Mesenchymal stem cell (in vitro differentiated cells and primary cell): ENCODE results near the gene SUGP1.
"Not testable (repeated sequence)": the region's sequence is repeated elsewhere in the genome, so short reads cannot be mapped to it uniquely, and the experiment has no call there.

Source experiments
- DNase-seq: peaks from one replicate; pipeline ENCODE4 v3.0.0-alpha.2; 2013
- H2AFZ ChIP-seq: one replicate; pipeline ENCODE4 v1.6.1; 2013; ENCODE audit warnings: low read depth, mild to moderate bottlenecking, control low read depth, inconsistent platforms, low read length, moderate library complexity
- H2AK5ac ChIP-seq: 2 replicates; pipeline ENCODE4 v1.6.1; 2013; ENCODE audit warnings: low read length, moderate library complexity, mild to moderate bottlenecking, inconsistent platforms; ENCODE audit not compliant: severe bottlenecking
- H2BK120ac ChIP-seq: one replicate; pipeline ENCODE4 v1.6.1; 2013; ENCODE audit warnings: low read depth, mild to moderate bottlenecking, inconsistent platforms, low read length, moderate library complexity
- H2BK12ac ChIP-seq, 2 experiments: one replicate each; pipeline ENCODE4 v1.6.1; 2013; ENCODE audit warnings: inconsistent platforms in 2 of 2, low read length in 2 of 2, mild to moderate bottlenecking in 2 of 2, moderate library complexity in 2 of 2, control low read depth in 1 of 2
- H2BK15ac ChIP-seq: one replicate; pipeline ENCODE4 v1.6.1; 2013; ENCODE audit warnings: mild to moderate bottlenecking, low read depth, inconsistent platforms; ENCODE audit not compliant: poor library complexity, severe bottlenecking
- H2BK5ac ChIP-seq: 2 replicates; pipeline ENCODE4 v1.6.1; 2013; ENCODE audit warnings: low read depth, mild to moderate bottlenecking, low read length, control low read depth, inconsistent platforms; ENCODE audit not compliant: poor library complexity, severe bottlenecking
- H3K14ac ChIP-seq, 2 experiments: one replicate each; pipeline ENCODE4 v1.6.1; 2013; ENCODE audit warnings: inconsistent platforms in 2 of 2, low read length in 2 of 2, control low read depth in 1 of 2, mild to moderate bottlenecking in 1 of 2, moderate library complexity in 1 of 2
- H3K18ac ChIP-seq, 2 experiments: one replicate each; pipeline ENCODE4 v1.6.1; 2013; ENCODE audit warnings: inconsistent platforms in 2 of 2, low read length in 2 of 2, control low read depth in 1 of 2, low read depth in 1 of 2, mild to moderate bottlenecking in 1 of 2
- H3K23ac ChIP-seq, 2 experiments: one replicate each; pipeline ENCODE4 v1.6.1; 2013; ENCODE audit warnings: inconsistent platforms in 2 of 2, low read length in 2 of 2, mild to moderate bottlenecking in 2 of 2, moderate library complexity in 2 of 2, control low read depth in 1 of 2
- H3K27ac ChIP-seq: 2 replicates; pipeline ENCODE4 v1.5.1; 2013; ENCODE audit warnings: mild to moderate bottlenecking, moderate library complexity, low read length, control low read depth, inconsistent platforms; ENCODE audit not compliant: poor library complexity, severe bottlenecking
- H3K27me3 ChIP-seq, 2 experiments: 2 replicates each; pipeline versions ENCODE4 v1.6.1 to v1.7.0; 2013; ENCODE audit warnings: low read length in 2 of 2, mild to moderate bottlenecking in 2 of 2, moderate library complexity in 2 of 2, control low read depth in 1 of 2, inconsistent platforms in 1 of 2; ENCODE audit not compliant: control insufficient read depth in 1 of 2, insufficient read depth in 1 of 2
- H3K36me3 ChIP-seq, 2 experiments: 2 replicates each; pipeline versions ENCODE4 v1.6.1 to v1.7.0; 2013; ENCODE audit warnings: low read length in 2 of 2, control low read depth in 1 of 2, inconsistent platforms in 1 of 2, low read depth in 1 of 2, mild to moderate bottlenecking in 1 of 2; ENCODE audit not compliant: insufficient read depth in 2 of 2, control insufficient read depth in 1 of 2
- H3K4ac ChIP-seq, 2 experiments: one replicate each; pipeline ENCODE4 v1.6.1; 2013; ENCODE audit warnings: inconsistent platforms in 2 of 2, low read length in 2 of 2, mild to moderate bottlenecking in 2 of 2, moderate library complexity in 2 of 2, control low read depth in 1 of 2, low read depth in 1 of 2
- H3K4me1 ChIP-seq: 2 replicates; pipeline ENCODE4 v1.6.1; 2013; ENCODE audit warnings: low read depth, low read length, control low read depth; ENCODE audit not compliant: control insufficient read depth, insufficient read depth
- H3K4me2 ChIP-seq: 2 replicates; pipeline ENCODE4 v1.6.1; 2013; ENCODE audit warnings: low read length, mild to moderate bottlenecking, inconsistent platforms; ENCODE audit not compliant: poor library complexity, severe bottlenecking
- H3K4me3 ChIP-seq, 2 experiments: 2 replicates each; pipeline versions ENCODE4 v1.5.1 to v1.7.0; 2013; ENCODE audit warnings: low read length in 2 of 2, mild to moderate bottlenecking in 2 of 2, control low read depth in 1 of 2, low read depth in 1 of 2; ENCODE audit not compliant: insufficient read depth in 1 of 2
- H3K79me1 ChIP-seq: replicated peaks from 2 replicates; pipeline ENCODE4 v1.6.1; 2013; ENCODE audit warnings: mild to moderate bottlenecking, control low read depth, low read length, inconsistent platforms; ENCODE audit not compliant: poor library complexity, severe bottlenecking
- H3K9ac ChIP-seq: 2 replicates; pipeline ENCODE4 v1.7.0; 2013; ENCODE audit warnings: mild to moderate bottlenecking, low read length, moderate library complexity
- H3K9me3 ChIP-seq: 2 replicates; pipeline ENCODE4 v1.7.0; 2013; ENCODE audit warnings: mild to moderate bottlenecking, low read length; ENCODE audit not compliant: control insufficient read depth
- H4K8ac ChIP-seq: one replicate; pipeline ENCODE4 v1.6.1; 2013; ENCODE audit warnings: inconsistent platforms, mild to moderate bottlenecking, low read length, moderate library complexity
- H4K91ac ChIP-seq: one replicate; pipeline ENCODE4 v1.6.1; 2013; ENCODE audit warnings: mild to moderate bottlenecking, low read length, inconsistent platforms
- WGBS: methylation state at CpG from one replicate; pipeline ENCODE4 v1.1.7; 2013; ENCODE audit warnings: mixed read lengths; 5-methylcytosine and 5-hydroxymethylcytosine counted together

SUGP1 gene

DNA sequence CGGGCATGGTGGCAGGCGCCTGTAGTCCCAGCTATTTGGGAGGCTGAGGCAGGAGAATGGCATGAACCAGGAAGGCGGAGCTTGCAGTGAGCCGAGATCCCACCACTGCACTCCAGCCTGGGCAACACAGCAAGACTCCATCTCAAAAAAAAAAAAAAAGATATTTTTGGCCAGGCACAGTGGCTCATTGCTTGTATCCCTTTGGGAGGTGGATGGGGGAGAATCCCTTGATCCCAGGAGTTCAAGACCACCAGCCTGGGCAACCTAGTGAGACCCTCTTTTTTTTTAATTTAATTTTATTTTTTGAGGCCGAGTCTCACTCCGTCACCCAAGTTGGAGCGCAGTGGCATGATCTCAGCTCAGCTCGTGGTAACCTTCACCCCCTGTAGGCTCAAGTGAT lies 30.4 kb upstream of the SUGP1 start:
- 96% methylated on average over 4 of the region's 8 CpGs for WGBS
- not testable (repeated sequence) for H3K4me2 ChIP-seq, H3K27ac ChIP-seq, H4K8ac ChIP-seq, H2BK5ac ChIP-seq, H2BK120ac ChIP-seq, H3K4ac ChIP-seq, H2AK5ac ChIP-seq, H2BK15ac ChIP-seq, H2BK12ac ChIP-seq, H4K91ac ChIP-seq, H3K23ac ChIP-seq, H2AFZ ChIP-seq, H3K27me3 ChIP-seq, H3K4me1 ChIP-seq, H3K4me3 ChIP-seq, H3K14ac ChIP-seq, H3K18ac ChIP-seq, H3K9me3 ChIP-seq, DNase-seq, H3K9ac ChIP-seq
- H3K36me3 ChIP-seq = peaks cover 80 to 82% of the 10 kb centered on the region in 2 experiments
- H3K79me1 ChIP-seq = peaks cover 15% of the 10 kb centered on the region

DNA sequence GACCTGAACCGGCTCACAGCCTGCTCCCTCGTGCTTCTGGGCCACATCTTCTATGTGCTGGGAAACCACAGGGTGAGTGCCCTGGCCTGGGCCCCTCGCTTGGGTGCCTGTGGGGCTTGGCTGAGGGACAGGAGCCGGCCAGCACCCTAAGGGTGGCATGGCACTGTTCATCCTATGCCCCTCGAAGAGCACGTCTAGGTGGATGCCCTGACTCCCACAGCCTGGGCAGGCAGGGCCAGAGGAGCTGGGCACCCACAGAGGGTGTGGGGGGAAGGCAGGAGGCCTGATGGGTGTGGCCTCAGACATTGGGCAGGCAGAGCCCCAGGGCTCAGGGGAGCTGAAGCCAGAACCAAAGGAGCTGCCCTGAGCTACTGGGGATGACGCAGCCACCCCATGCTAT lies 29.1 kb upstream of the SUGP1 start:
- Histone ChIP-seq H3K23ac (no peak overlapping the region), H3K79me1 (peaks cover 15% of the 10 kb centered on the region), H3K27ac (no peak overlapping the region), H3K4ac (no peak overlapping the region), H3K9me3 (no peaks in the 10 kb centered on the region), H4K91ac (no peak overlapping the region), H3K4me3 (no peak overlapping the region), H3K4me1 (no peaks in the 10 kb centered on the region), H3K9ac (no peak overlapping the region), H3K18ac (no peak overlapping the region), H3K36me3 (peaks cover 80 to 82% of the 10 kb centered on the region in 2 experiments), H2AFZ (no peak overlapping the region), H3K27me3 (no peaks in the 10 kb centered on the region), H2BK12ac (no peak overlapping the region), H3K4me2 (no peak overlapping the region), H2AK5ac (no peak overlapping the region), H2BK120ac (no peak overlapping the region), H2BK15ac (no peak overlapping the region), H4K8ac (no peak overlapping the region), H2BK5ac (no peak overlapping the region), H3K14ac (no peak overlapping the region)
- no peak for DNase-seq
- 97% methylated on average over 7 of the region's 7 CpGs for WGBS

DNA sequence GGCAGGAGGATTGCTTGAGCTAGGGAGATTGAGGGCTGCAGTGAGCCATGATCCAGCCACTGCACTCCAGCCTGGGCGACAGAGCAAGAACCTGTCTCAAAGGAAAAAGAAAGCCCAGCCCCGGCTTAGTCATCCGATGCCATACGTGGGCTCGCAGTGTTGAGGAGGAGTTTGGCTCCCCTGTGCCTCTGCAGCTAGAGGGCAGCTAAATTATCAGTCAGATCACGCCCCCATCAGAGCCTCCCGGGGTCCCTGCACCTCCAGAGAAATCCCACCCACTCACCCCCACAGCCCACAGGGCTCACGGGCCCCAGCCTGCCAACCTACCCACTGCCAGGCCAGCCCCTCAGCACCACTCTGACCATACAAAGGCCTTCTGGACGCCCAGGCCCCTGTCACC lies 28.0 kb upstream of the SUGP1 start:
- Histone ChIP-seq H3K27ac (no peak overlapping the region), H2BK120ac (no peak overlapping the region), H2AK5ac (no peak overlapping the region), H3K4ac (no peak overlapping the region), H2BK5ac (no peak overlapping the region), H4K91ac (no peak overlapping the region), H3K9ac (peak overlapping the region; percentile 15), H4K8ac (peak overlapping the region; percentile 19), H3K9me3 (no peaks in the 10 kb centered on the region), H2BK12ac (no peak overlapping the region), H3K4me2 (no peak overlapping the region), H3K23ac (no peak overlapping the region), H3K27me3 (no peaks in the 10 kb centered on the region), H3K14ac (no peak overlapping the region), H3K18ac (no peak overlapping the region), H2BK15ac (no peak overlapping the region), H2AFZ (no peak overlapping the region), H3K4me3 (no peak overlapping the region), H3K36me3 (peaks cover 80 to 81% of the 10 kb centered on the region in 2 experiments), H3K4me1 (peaks cover 3% of the 10 kb centered on the region), H3K79me1 (peaks cover 16% of the 10 kb centered on the region)
- 82% methylated on average over 9 of the region's 9 CpGs for WGBS
- DNase-seq = no peak

DNA sequence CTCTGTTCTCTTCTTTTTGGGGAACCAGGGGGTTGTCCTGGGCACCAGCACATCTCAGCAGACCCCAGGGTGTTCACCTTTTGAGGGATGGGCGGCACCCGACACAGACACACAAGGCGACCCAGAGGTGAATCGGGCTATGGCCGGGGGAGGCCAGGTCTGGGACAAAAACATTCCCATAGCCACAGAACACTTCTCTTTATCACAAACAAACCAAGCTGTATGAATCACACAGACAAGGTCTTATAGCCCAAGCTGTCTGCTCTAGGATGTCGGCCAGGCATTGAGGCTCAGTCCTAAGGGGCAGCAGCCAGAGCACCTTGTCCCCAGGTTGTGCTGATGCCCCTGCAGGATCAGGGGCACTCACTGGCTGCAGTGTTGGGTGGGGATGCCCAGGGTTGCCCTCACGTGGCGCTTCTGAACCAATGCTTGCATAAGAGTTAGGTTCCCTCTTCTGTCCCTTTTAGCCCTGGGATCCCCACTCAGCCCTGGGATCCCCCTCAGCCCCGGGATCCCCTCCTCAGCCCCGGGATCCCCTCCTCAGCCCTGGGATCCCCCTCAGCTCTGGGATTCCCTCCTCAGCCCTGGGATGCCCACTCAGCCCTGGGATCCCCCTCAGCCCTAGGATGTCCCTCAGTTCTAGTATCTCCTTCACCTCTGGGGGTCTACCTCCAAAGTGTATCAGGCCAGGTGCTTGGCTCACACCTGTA lies 27.2 kb upstream of the SUGP1 start:
- no peak overlapping the region for H2BK5ac ChIP-seq
- H3K4me3 ChIP-seq = no peak overlapping the region
- no peak overlapping the region for H2AK5ac ChIP-seq
- no peak overlapping the region for H3K4ac ChIP-seq
- H2BK12ac ChIP-seq = no peak overlapping the region
- H3K27me3 ChIP-seq = no peaks in the 10 kb centered on the region
- peaks cover 21% of the 10 kb centered on the region for H3K79me1 ChIP-seq
- H2AFZ ChIP-seq = no peak overlapping the region
- H3K14ac ChIP-seq = no peak overlapping the region
- no peak overlapping the region for H4K8ac ChIP-seq
- no peak overlapping the region for H3K18ac ChIP-seq
- no peak overlapping the region for H2BK120ac ChIP-seq
- no peak overlapping the region for H3K9ac ChIP-seq
- H2BK15ac ChIP-seq = no peak overlapping the region
- H4K91ac ChIP-seq = no peak overlapping the region
- DNase-seq = no peak
- no peaks in the 10 kb centered on the region for H3K9me3 ChIP-seq
- peaks cover 79 to 81% of the 10 kb centered on the region in 2 experiments for H3K36me3 ChIP-seq
- peaks cover 3% of the 10 kb centered on the region for H3K4me1 ChIP-seq
- WGBS = 95% methylated on average over 10 of the region's 10 CpGs
- no peak overlapping the region for H3K4me2 ChIP-seq
- H3K23ac ChIP-seq = no peak overlapping the region
- H3K27ac ChIP-seq = no peak overlapping the region
